Measurements from ENCODE around the gene RGMA. TPM values are rescaled to one million over a fixed set of nuclear protein-coding genes. Genes with fewer than 3 reads are reported as not detected.

RGMA gene, protein sequence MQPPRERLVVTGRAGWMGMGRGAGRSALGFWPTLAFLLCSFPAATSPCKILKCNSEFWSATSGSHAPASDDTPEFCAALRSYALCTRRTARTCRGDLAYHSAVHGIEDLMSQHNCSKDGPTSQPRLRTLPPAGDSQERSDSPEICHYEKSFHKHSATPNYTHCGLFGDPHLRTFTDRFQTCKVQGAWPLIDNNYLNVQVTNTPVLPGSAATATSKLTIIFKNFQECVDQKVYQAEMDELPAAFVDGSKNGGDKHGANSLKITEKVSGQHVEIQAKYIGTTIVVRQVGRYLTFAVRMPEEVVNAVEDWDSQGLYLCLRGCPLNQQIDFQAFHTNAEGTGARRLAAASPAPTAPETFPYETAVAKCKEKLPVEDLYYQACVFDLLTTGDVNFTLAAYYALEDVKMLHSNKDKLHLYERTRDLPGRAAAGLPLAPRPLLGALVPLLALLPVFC
- 2.0 and 2.7 TPM in 2 replicates for total RNA-seq
- 2.5 and 2.8 TPM in 2 replicates for polyA plus RNA-seq

DNA sequence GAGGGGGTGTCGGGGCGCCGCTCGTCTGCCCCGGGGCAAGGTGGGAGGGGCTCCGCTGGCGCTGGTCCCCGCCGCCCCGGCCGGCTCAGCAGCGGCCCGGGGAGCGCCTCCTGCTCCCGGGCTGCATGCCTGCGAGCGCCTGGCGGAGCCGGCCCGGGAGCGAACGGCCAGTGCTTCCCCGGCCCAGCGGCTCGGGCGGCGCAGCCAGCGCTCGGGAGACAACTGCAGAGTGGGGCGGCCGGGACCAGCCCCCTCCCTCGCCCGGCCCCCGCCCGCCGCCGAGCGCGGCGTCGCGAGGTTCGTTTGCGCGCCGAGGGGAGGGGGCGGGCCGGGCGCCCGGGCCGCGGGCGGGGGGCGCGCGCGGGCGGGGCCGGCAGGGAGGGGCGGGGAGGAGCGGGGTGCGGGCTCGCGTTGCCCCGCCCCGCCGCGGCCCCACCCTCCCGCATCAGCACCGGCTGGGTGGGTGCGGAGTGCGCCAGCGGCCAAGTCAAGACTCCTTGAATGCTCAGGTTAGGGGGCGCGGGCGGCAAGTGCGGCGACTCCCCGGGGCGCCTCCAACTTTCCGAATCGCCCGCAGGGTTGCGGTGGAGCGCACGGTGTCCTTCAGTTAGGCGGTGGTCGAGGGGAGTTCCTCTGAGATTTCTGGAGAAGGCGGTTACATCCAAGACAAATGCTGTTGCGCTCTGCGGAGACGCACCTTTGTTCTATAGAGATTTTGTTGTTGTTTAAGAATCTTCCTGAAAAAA lies at the start of gene RGMA:
Gene RGMA (minus strand): TSS at position 231 of the 746 bp plus-strand sequence. CDS start 279 bp downstream, outside the sequence.
- no peaks in the 10 kb centered on the region for H3K36me3 ChIP-seq (replicated peaks; ENCODE audit: insufficient read depth, low read depth)
- peak; percentile 54 for DNase-seq (ENCODE audit: low spot score)
- WGBS (ENCODE audit: low lambda C conversion rate, missing lambda C conversion rate) = 2% methylated on average over 22 of the region's 92 CpGs
- peaks cover 70% of the 10 kb centered on the region for H3K27me3 ChIP-seq
- H3K27ac ChIP-seq = no peak within 1 kb of the TSS
- no peak for TF ChIP-seq EZH2 (IDR thresholded peaks at IDR 0.05; ENCODE audit: borderline replicate concordance)
- TF ChIP-seq, protein P1, sequence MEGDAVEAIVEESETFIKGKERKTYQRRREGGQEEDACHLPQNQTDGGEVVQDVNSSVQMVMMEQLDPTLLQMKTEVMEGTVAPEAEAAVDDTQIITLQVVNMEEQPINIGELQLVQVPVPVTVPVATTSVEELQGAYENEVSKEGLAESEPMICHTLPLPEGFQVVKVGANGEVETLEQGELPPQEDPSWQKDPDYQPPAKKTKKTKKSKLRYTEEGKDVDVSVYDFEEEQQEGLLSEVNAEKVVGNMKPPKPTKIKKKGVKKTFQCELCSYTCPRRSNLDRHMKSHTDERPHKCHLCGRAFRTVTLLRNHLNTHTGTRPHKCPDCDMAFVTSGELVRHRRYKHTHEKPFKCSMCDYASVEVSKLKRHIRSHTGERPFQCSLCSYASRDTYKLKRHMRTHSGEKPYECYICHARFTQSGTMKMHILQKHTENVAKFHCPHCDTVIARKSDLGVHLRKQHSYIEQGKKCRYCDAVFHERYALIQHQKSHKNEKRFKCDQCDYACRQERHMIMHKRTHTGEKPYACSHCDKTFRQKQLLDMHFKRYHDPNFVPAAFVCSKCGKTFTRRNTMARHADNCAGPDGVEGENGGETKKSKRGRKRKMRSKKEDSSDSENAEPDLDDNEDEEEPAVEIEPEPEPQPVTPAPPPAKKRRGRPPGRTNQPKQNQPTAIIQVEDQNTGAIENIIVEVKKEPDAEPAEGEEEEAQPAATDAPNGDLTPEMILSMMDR (IDR thresholded peaks at IDR 0.05; ENCODE audit: poor library complexity) = no peak
- TF ChIP-seq EZH2phosphoT487 (IDR thresholded peaks at IDR 0.05; ENCODE audit: low read depth, severe bottlenecking, unreplicated experiment) = peak; percentile 19
- peak within 1 kb of the TSS; percentile 49 for H3K4me3 ChIP-seq
- H3K4me2 ChIP-seq = peak within 1 kb of the TSS; percentile 94
- H4K20me1 ChIP-seq (ENCODE audit: insufficient read depth, poor library complexity, severe bottlenecking) = no peaks in the 10 kb centered on the region
- H3K79me2 ChIP-seq = no peaks in the 10 kb centered on the region
- no peaks in the 10 kb centered on the region for H3K9me3 ChIP-seq (ENCODE audit: low read depth)
- H2AFZ ChIP-seq = peak within 1 kb of the TSS; percentile 44
- H3K4me1 ChIP-seq (ENCODE audit: insufficient read depth) = peaks cover 4% of the 10 kb centered on the region
- H3K9me2 ChIP-seq (replicated peaks; ENCODE audit: insufficient read depth) = no peaks in the 10 kb centered on the region

DNA sequence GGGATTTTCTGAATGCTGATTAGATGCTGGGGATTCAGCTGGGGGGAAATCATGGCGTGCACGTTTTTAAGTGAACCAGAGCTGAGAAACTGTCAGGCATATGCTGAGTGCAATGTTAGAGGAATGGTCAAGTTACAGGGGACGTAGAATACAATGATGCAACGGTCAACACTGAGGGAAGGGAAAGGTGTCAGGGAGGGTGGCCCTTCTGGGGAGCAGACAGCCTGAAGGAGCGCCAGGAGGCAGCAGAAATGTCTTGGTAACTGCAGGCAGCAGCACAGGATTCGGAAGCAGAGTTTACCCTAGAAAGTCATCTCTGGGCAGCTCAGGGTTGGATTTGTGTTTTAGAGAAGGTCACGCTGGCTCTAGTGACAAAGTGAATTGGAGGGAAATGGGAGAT lies 47.6 kb upstream of the RGMA start:
- H3K36me3 ChIP-seq (replicated peaks; ENCODE audit: insufficient read depth, low read depth) = no peaks in the 10 kb centered on the region
- no peak overlapping the region for H2AFZ ChIP-seq
- no peak overlapping the region for H3K4me3 ChIP-seq
- 69% methylated on average over 7 of the region's 7 CpGs for WGBS (ENCODE audit: low lambda C conversion rate, missing lambda C conversion rate)
- H3K79me2 ChIP-seq = no peaks in the 10 kb centered on the region
- H3K27me3 ChIP-seq = no peaks in the 10 kb centered on the region
- no peak for TF ChIP-seq EZH2phosphoT487 (IDR thresholded peaks at IDR 0.05; ENCODE audit: low read depth, severe bottlenecking, unreplicated experiment)
- TF ChIP-seq, protein P1 (IDR thresholded peaks at IDR 0.05; ENCODE audit: poor library complexity) = no peak
- no peak for TF ChIP-seq EZH2 (IDR thresholded peaks at IDR 0.05; ENCODE audit: borderline replicate concordance)
- H3K4me2 ChIP-seq = no peak overlapping the region
- no peaks in the 10 kb centered on the region for H4K20me1 ChIP-seq (ENCODE audit: insufficient read depth, poor library complexity, severe bottlenecking)
- no peak overlapping the region for H3K27ac ChIP-seq
- no peaks in the 10 kb centered on the region for H3K4me1 ChIP-seq (ENCODE audit: insufficient read depth)
- H3K9me3 ChIP-seq (ENCODE audit: low read depth) = no peaks in the 10 kb centered on the region
- DNase-seq (ENCODE audit: low spot score) = no peak
- no peaks in the 10 kb centered on the region for H3K9me2 ChIP-seq (replicated peaks; ENCODE audit: insufficient read depth)

DNA sequence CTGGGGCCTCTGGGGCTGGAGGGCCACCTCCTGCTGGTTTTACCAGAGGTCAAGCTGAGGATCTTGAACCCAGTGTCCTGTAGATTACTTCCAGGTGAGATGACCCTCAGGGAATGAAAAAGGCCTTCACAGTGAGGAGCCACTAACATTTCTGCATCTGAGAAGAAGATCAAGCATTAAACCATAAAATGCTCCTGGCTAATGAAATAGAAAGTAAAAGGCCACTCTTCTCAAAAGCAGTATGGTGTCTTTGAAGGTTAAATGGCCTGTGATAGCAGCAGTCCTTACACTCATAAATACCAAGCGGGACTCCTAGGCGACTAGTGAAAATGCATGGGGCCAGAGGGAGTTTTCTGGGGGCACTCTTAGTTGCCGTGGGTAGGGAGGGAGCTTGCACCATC lies 47.0 kb upstream of the RGMA start:
- Histone ChIP-seq H3K9me3 (ENCODE audit: low read depth) (no peaks in the 10 kb centered on the region), H2AFZ (no peak overlapping the region), H3K4me3 (no peak overlapping the region), H3K4me1 (ENCODE audit: insufficient read depth) (no peaks in the 10 kb centered on the region), H3K4me2 (no peak overlapping the region), H3K9me2 (replicated peaks; ENCODE audit: insufficient read depth) (no peaks in the 10 kb centered on the region), H3K79me2 (no peaks in the 10 kb centered on the region), H3K27me3 (no peaks in the 10 kb centered on the region), H3K27ac (no peak overlapping the region), H4K20me1 (ENCODE audit: insufficient read depth, poor library complexity, severe bottlenecking) (no peaks in the 10 kb centered on the region), H3K36me3 (replicated peaks; ENCODE audit: insufficient read depth, low read depth) (no peaks in the 10 kb centered on the region)
- DNase-seq (ENCODE audit: low spot score) = no peak
- TF ChIP-seq, protein P1 (IDR thresholded peaks at IDR 0.05; ENCODE audit: poor library complexity) = no peak
- TF ChIP-seq EZH2phosphoT487 (IDR thresholded peaks at IDR 0.05; ENCODE audit: low read depth, severe bottlenecking, unreplicated experiment) = no peak
- TF ChIP-seq EZH2 (IDR thresholded peaks at IDR 0.05; ENCODE audit: borderline replicate concordance) = no peak
- WGBS (ENCODE audit: low lambda C conversion rate, missing lambda C conversion rate) = 32% methylated on average over 3 of the region's 3 CpGs
